Activated CD4-positive, alpha-beta T cell treated with anti-CD3 and anti-CD28 coated beads, Interleukin-2, amount 50 U/mL, for 4 hours (primary cell): ENCODE measurements around the gene PTGR2.
A peak's percentile ranks its signal among the peaks of the same experiment; 100 is the strongest.
"Not testable (repeated sequence)": the region's sequence is repeated elsewhere in the genome, so short reads cannot be mapped to it uniquely, and the experiment has no call there.

Source experiments
- DNase-seq, 2 experiments: peaks; one replicate each; pipeline ENCODE4 v3.0.0-alpha.2; 2020

The PTGR2 gene

DNA sequence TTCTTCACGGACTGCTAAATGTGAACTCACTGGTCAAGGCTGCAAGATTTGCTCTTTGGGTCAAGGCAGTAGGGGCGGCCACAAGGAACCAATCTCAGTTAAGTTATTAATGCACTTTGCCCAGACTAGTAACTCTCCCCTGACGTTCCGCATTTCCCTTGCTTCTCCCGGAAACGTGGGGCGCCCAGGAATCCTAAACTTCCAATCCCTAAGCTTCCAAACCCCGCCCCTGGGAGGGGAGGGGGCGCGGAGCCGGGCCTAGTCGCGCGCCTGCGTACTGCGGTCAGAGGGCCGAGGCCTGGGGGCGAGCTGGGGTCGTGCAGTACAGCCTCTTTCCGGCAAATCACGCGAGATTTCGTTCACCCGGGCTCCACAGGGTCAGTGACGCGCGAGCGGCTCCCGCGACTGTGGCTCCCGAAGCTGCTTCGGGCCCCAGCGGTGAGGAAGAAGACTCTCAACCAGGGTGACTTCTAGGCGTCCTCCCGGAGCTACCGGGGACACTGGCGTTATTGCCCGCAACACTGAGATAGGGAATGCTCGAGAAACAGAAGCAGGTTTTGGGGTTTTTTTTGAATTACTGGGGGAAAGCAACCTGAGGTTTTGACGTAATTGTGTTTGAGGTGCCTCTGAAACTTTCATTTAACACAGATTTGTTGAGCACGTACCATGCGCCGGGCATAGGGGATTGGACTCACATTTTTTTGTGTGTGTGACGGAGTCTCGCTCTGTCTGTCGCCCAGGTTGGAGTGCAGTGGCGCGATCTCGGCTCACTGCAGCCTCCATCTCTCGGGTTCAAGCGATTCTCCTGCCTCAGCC is at the start of gene PTGR2:
Gene PTGR2, plus strand, starts transcription at position 265 of the 816 bp plus-strand sequence. CDS start 7,032 bp downstream, outside the sequence.
- peak; percentile 88 to 91 for DNase-seq

DNA sequence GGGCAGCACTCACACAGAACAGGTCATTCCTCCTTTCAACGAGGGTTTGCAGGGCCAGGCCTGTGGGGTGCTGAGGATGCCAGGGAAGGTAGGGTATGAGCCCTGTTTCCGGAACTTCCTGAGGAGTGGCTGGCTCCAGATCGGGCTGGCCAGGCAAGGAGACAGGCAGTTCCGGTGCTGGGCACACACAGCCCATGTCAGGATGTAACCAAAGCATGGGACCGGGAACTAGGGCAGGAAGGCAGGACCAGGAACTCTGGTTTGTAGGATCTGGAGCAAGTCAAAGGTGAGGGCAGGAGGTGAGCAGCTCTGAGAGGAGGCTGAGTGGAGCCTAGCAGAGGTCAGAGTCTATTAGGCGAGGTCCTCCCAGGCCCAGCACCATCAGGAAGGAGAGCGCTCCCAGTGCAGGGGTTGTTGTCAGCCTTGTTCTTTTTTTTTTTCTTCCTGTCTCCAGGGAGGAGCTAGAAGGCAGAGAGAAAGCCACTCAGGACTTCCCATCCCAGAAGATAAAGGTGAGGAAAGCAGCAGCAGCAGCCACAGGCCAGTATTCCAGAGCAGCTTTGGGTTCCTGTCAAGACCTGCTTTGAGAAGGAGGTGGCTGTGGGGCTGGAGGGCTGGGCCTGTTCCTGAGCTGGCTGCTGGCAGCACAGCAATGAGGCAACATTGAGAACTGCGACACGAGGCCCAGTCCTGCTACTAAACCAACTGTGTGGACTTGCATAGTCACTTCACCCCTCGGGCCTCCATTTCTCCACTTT is 49.0 kb upstream of the PTGR2 start:
- DNase-seq = no peak

GRCh38 chr14:73804636-73805035 is 47.0 kb upstream of the PTGR2 start:
- DNase-seq = no peak

DNA sequence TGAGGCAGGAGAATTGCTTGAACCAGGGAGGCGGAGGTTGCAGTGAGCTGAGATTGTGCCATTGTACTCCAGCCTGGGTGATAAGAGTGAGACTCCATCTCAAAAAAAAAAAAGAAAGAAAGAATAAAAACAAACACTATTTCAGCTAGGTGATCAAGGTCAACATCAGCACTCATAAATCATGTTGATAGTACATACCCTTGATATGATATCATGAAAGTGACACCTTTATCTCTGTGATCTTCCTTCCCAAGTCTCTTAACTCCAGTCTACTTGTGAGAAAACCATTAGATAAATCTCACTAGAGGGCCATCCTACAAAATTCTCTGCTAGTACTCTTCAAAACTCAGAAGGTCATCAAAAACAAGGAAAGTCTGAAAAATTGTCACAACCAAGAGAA is 44.2 kb upstream of the PTGR2 start:
- no peak for DNase-seq

DNA sequence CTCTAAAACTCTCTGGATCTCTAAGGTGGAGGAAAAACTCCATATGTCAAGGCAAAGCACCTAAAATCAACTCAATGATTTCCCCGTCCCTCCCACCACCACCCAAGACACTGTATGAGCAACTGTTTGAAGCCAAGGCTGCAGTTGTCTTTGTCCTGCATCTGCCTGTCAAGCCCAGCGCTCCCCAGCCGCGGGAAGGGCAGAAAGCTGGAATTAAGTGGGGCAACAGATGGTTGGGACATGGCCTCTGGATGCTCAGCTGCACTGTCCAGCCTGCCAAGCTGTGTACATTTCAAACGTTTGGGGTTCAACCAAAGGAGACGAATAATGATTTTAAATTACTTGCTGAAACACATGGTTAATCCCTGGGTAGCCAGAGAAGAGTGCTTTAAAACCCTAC is 42.2 kb upstream of the PTGR2 start:
- DNase-seq = no peak

- no peak for DNase-seq
Measured at GRCh38 chr14:73810478-73811163, 41.0 kb upstream of the PTGR2 start.

- no peak for DNase-seq
Measured at GRCh38 chr14:73811164-73811503, 40.5 kb upstream of the PTGR2 start.

DNA sequence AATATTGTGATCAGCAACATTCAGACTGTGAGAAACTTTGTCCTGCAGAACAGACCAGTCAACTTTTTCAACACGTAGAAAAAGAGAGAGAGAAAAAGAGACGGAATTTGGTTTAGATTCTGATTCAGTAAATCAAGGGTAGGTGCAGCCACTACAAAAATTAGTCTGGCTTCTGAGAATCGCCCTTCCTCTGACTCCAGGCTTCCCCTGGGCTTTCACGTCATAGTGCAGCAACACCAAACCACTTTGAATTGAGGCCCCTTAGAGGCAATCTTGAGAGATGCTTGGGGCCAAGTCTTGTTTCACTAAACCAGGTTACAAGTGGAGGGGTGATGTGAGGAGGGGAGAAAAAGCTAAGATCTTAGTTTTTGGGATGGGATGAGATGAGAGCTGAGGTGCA is 37.5 kb upstream of the PTGR2 start:
- DNase-seq = no peak

DNA sequence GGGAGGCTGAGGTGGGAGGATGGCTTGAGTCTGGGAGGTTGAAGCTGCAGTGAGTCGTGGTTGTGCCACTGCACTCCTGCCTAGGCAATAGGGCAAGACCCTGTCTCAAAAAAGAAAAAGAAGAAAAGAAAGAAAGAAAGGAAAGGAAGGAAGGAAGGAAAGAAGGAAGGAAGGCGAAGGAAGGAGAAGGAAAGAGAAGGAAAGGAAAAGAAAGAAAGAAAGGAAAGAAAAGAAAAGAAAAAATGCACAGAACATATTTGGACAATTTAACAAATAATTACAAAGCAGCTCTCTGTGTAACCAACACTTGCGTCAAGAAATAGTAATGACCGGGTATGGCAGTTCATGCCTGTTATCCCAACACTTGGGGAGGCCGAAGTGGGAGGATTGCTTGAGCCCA is 35.8 kb upstream of the PTGR2 start:
- DNase-seq = no peak

DNA sequence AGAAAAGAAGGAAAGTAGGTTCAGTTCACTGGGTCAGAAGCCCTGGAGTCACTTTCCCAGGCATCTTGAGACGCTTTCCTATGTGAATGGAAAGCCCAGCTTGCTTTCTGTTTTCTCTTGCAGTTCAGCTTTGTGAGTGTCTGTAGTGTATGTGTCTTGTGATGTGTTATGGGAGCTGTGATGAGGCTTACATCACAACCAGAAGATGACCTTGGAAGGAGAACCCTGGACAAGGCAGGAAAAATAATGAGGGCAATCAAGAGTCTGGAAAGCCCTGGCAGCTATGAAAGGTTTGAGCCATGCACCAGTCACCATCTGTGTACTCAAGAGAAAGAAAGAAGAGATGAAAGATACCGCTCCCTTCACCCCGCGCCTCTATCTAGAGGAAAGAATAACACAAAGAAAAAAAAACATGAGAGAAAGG is 35.2 kb upstream of the PTGR2 start:
- DNase-seq = no peak

GRCh38 chr14:73817020-73817655 is 34.5 kb upstream of the PTGR2 start:
- DNase-seq = no peak

DNA sequence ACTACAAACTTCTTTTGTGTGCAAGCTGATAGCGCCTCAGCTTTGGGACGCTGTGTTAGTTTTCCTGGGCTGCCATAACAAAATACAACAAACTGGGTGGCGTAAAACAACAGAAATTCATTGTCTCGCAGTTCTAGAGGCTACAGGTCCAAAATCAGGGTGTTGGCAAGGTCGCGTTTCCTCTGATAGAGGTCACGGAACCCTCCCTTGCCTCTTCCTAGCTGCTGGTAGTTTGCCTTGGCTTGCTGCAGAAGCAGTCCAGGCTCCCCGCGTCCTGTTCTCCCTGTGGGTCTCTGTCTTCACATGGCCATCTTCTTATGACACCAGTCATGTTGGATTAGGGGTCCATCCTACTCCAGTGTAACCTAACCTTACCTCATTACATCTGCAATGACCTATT is 32.8 kb upstream of the PTGR2 start:
- no peak for DNase-seq

DNA sequence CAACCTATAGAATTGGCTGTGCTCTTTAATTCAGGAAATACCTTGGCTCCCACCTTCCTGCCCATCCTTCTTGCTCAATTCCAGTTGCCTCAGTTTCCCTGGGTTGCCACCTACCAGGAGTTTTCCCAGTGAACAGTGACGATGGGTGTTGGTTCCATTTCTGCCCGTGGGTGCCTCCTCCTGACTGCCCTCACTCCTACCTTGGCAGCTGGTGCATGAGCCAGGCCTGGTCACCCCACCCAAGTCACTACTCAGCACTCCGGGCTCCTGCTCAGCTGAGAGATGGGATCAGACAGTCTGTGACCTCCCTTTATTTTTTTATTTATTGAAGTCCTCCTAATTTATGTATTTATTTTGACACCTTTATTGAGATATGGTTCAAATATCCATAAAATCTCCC is 31.0 kb upstream of the PTGR2 start:
- DNase-seq = no peak

DNA sequence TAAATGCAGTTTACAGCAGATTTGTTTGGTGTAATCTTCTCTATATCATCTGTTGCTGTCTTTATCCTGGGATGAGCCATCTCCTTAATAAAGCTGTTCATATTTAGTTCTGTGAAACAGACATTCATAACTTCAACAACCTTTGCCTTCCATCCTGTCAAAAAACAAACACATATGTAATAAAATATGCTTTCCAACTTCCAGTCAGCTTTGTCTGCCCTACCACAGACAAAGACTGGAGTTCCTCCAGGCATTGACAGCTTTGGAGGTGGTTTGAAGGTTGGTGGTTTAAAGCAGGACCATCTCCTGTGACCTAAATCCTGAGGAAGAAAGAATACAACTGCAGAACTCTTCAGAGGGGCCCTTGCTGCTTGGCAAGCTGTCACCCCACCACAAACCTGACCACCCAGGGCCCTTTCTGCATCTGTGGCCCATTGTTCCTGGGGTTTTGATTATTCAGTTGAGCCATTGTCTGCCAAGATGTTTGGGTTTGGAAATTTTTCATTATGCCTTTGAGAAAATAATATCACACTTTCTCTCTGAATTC is 28.2 kb upstream of the PTGR2 start:
- DNase-seq = no peak

GRCh38 chr14:73824127-73824526 is 27.5 kb upstream of the PTGR2 start:
- DNase-seq = no peak

DNA sequence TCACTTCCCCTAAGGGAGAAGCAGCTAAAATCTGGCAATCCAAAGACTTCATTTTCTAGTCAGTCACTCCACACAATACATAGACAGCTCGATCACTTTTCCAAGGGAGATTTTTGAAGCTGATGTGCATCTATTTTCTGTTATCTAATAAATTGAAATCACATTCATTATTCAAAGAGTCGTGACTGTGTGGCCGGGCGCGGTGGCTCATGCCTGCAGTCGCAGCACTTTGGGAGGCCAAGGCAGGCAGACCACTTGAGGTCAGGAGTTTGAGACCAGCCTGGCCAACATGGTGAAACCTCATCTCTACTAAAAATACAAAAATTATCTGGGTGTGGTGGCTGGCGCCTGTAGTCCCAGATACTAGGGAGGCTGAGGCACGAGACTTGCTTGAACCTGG is 27.1 kb upstream of the PTGR2 start:
- no peak for DNase-seq

DNA sequence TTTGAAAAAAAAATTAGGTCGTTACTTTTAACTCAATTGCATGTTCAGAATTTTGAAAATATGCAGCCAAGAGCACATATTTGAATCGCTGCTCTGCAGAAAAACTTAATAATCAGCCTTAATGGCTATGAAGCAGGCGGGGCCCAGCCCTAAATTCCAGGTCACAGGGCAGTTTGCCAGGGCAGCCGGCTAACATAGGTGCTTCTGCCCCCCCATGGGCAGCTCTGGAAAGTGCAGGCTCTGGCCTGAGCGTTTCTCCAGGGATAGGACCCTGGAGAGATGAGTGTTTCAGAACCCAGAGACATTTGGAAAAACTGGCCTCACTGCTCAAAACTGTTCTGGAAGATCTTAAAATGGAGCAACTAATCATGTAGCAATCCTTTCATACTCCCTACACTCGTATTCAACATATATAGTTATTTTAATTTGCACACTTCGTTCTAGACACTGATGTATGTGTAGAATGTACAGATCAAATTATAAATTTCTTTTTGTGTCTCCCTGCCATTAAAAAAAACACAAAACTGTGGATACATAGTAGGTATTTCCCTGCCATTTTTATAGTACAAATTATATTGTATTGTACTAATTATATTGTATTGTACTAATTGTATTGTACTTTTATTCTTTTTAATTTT is 26.0 kb upstream of the PTGR2 start:
- peak; percentile 75 to 76 for DNase-seq

DNA sequence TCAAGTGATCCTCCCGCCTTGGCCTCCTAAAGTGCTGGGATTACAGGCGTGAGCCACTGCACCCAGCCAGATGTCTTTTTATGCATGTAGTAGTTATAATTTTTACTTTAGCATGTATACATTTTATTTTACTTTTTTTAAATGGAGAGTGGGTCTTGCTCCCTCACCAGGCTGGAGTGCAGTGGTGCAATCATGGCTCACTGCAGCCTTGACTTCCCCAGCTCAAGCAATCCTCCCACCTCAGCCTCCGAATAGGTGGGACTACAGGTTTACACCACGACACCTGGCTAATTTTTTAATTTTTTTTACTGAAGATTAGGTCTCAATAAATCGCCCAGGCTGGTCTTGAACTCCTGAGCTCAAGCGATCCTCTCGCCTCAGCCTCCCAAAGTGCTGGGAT is 24.4 kb upstream of the PTGR2 start:
- not testable (repeated sequence) for DNase-seq

DNA sequence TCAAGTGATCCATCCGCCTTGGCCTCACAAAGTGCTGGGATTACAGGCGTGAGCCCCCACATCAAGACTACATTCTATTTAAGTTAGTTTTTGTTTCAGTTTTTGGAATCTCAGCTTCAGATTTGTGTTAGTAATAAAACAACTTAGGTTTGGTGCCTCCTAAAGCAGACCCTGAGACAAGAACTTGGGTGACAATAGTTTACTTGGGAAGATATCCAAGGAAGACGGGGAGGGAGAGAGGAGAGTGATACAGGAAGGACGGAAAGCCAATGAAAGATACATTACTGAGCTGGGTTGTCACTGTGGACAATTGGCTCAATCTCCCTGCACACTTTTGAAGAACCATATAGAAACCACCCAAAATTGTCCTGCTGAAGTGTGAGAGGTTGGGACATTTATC is 22.6 kb upstream of the PTGR2 start:
- no peak for DNase-seq

GRCh38 chr14:73829526-73830431 is 21.9 kb upstream of the PTGR2 start:
- DNase-seq = peak; percentile 24 to 31

- no peak for DNase-seq
Measured at GRCh38 chr14:73833034-73833433, 18.6 kb upstream of the PTGR2 start.
